HEK293T (cell line): ENCODE data around the gene ZNF717.

ENCODE experiments used
- CTCF ChIA-PET: fragments of 350-600 bp; formaldehyde crosslinking; extraction: SDS; loops from one replicate; lab custom pipeline; 2021; ENCODE audit warnings: antibody characterized with exemption, inconsistent platforms; lab: Yijun Ruan, JAX
- POLR2A ChIA-PET: fragments of 350-600 bp; formaldehyde crosslinking; extraction: SDS; loops from one replicate; lab custom pipeline; 2020; ENCODE audit warnings: antibody characterized with exemption, inconsistent platforms; lab: Yijun Ruan, JAX
- DNase-seq: peaks from one replicate; pipeline ENCODE4 v3.0.0; 2012; ENCODE audit warnings: mixed read lengths; ENCODE audit errors: extremely low spot score
- ARNT ChIP-seq: fragments of 450-650 bp; IDR thresholded peaks from 2 replicates; pipeline ENCODE4 v1.6.1; 2017; ENCODE audit warnings: mild to moderate bottlenecking
- BHLHE40 ChIP-seq: fragments of 450-650 bp; IDR thresholded peaks from 2 replicates; pipeline ENCODE4 v1.6.1; 2016; ENCODE audit warnings: mild to moderate bottlenecking, moderate library complexity, borderline replicate concordance
- CTBP1 ChIP-seq: fragments of 450-650 bp; IDR thresholded peaks from 2 replicates; pipeline ENCODE4 v1.6.1; 2016; ENCODE audit warnings: borderline replicate concordance
- ELF4 ChIP-seq: fragments of 450-650 bp; IDR thresholded peaks from 2 replicates; pipeline ENCODE4 v1.6.1; 2017; ENCODE audit warnings: antibody characterized with exemption
- FOXA1 ChIP-seq: fragments of 450-650 bp; IDR thresholded peaks from 2 replicates; pipeline ENCODE4 v1.6.1; 2016; ENCODE audit warnings: mild to moderate bottlenecking
- FOXK2 ChIP-seq: fragments of 450-650 bp; IDR thresholded peaks from 2 replicates; pipeline ENCODE4 v1.6.1; 2016; ENCODE audit warnings: mild to moderate bottlenecking
- FOXM1 ChIP-seq: fragments of 450-650 bp; IDR thresholded peaks from 2 replicates; pipeline ENCODE4 v1.6.1; 2017; ENCODE audit warnings: mild to moderate bottlenecking, borderline replicate concordance
- HDGF ChIP-seq: fragments of 450-650 bp; IDR thresholded peaks from 2 replicates; pipeline ENCODE4 v1.6.1; 2017; ENCODE audit warnings: antibody characterized with exemption, borderline replicate concordance
- L3MBTL2 ChIP-seq: fragments of 450-650 bp; conservative IDR thresholded peaks from 2 replicates; pipeline ENCODE4 v1.6.1; 2016; ENCODE audit warnings: mild to moderate bottlenecking
- LEF1 ChIP-seq: fragments of 450-650 bp; IDR thresholded peaks from 2 replicates; pipeline ENCODE4 v1.6.1; 2017; ENCODE audit warnings: mild to moderate bottlenecking, borderline replicate concordance
- NFRKB ChIP-seq: fragments of 450-650 bp; IDR thresholded peaks from 2 replicates; pipeline ENCODE4 v1.6.1; 2016; ENCODE audit warnings: mild to moderate bottlenecking, moderate library complexity
- SP1 ChIP-seq: fragments of 450-650 bp; IDR thresholded peaks from 2 replicates; pipeline ENCODE4 v1.6.1; 2017
- SUZ12 ChIP-seq: fragments of 450-650 bp; IDR thresholded peaks from 2 replicates; pipeline ENCODE4 v1.6.1; 2016; ENCODE audit warnings: mild to moderate bottlenecking
- TARDBP ChIP-seq: fragments of 450-650 bp; IDR thresholded peaks from 2 replicates; pipeline ENCODE4 v1.6.1; 2016
- ZNF384 ChIP-seq: fragments of 450-650 bp; IDR thresholded peaks from 2 replicates; pipeline ENCODE4 v1.6.1; 2016
- TF ChIP-seq, protein P1 (sequence below): fragments of 450-650 bp; IDR thresholded peaks from 2 replicates; pipeline ENCODE4 v1.6.1; 2016

Gene ZNF717

DNA sequence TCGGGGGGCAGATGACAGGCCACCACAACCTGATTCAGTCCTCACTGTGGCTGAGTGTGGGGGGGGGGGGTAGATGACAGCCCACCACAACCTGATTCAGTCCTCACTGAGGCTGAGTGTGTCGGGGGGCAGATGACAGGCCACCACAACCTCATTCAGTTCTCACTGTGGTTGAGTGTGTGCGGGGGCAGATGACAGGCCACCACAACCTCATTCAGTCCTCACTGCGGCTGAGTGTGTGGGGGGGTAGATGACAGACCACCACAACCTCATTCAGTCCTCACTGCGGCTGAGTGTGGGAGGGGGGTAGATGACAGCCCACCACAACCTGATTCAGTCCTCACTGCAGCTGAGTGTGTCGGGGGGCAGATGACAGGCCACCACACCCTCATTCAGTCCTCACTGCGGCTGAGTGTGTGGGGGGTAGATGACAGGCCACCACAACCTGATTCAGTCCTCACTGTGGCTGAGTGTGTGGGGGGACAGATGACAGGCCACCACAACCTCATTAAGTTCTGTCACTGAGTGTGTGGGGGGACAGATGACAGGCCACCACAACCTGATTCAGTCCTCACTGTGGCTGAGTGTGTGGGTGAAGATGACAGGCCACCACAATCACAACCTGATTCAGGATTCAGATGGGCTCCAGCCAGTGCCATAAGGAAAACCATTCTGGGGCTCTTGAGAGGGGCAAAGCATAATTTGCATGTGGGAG is 16.9 kb downstream of the ZNF717 start:
- DNase-seq, result no peak
- CTCF ChIA-PET, result no interaction called here
- TF ChIP-seq ELF4 (no peak), FOXA1 (no peak), FOXM1 (no peak), BHLHE40 (no peak)

DNA sequence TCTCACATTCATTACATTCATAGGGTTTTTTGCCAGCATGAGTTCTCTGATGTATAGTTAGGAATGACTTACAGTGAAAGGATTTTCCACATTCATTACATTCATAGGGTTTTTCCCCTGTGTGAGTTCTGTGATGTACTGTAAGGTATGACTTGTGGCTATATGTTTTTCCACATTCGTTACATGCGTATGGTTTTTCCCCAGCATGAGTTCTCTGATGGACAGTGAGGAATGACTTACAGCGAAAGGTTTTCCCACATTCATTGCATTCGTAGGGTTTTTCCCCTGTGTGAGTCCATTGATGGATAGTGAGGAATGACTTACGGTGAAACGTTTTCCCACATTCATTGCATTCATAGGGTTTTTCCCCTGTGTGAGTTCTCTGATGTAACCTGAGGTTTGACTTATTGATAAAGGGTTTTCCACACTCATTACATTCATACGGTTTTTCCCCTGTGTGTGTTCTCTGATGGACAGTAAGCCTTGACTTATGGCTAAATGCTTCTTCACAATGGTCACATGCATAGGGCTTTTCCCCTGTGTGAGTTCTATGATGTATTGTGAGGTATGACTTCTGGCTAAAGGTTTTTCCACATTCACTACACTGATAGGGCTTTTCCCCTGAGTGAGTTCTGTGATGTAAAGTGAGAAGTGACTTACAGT is 47.4 kb downstream of the ZNF717 start:
- no peak for DNase-seq
- no peak for TF ChIP-seq CTBP1
- TF ChIP-seq ELF4, result no peak
- no peak for TF ChIP-seq ARNT
- TF ChIP-seq, protein P1, sequence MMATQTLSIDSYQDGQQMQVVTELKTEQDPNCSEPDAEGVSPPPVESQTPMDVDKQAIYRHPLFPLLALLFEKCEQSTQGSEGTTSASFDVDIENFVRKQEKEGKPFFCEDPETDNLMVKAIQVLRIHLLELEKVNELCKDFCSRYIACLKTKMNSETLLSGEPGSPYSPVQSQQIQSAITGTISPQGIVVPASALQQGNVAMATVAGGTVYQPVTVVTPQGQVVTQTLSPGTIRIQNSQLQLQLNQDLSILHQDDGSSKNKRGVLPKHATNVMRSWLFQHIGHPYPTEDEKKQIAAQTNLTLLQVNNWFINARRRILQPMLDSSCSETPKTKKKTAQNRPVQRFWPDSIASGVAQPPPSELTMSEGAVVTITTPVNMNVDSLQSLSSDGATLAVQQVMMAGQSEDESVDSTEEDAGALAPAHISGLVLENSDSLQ, result no peak
- TF ChIP-seq ZNF384, result no peak
- TF ChIP-seq LEF1, result no peak
- no peak for TF ChIP-seq L3MBTL2
- no peak for TF ChIP-seq FOXA1
- no peak for TF ChIP-seq FOXM1
- TF ChIP-seq TARDBP, result no peak
- no peak for TF ChIP-seq HDGF
- no peak for TF ChIP-seq NFRKB
- no peak for TF ChIP-seq BHLHE40
- TF ChIP-seq FOXK2, result no peak
- CTCF ChIA-PET, result no interaction called here
- POLR2A ChIA-PET, result no interaction called here

More for the DNA sequence above, 16.9 kb downstream of the ZNF717 start:
- POLR2A ChIA-PET, result no interaction called here

DNA sequence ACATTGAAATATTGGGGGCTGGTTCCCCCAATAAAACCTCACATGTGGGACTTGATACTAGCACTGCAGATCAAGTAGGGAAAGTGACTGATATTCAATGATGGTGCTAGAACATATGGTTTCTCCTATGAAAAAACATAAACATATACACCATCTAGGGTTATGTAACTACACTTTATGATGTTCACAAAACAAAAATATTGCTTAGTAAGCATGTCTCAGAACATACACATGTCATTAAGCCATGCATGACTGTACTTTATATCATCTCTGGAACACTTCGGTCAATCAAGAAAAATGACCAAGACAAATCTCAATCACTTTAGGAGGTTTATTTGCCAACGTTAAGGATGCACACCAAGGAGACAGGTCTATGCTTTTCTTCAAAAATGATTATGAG is 57.4 kb downstream of the ZNF717 start:
- DNase-seq, result no peak
- POLR2A ChIA-PET, result no interaction called here
- CTCF ChIA-PET, result no interaction called here
- TF ChIP-seq BHLHE40 (no peak), ZNF384 (no peak), CTBP1 (no peak), SP1 (no peak), FOXM1 (no peak), SUZ12 (no peak), ELF4 (no peak), FOXK2 (no peak), TARDBP (no peak), FOXA1 (no peak), HDGF (no peak), NFRKB (no peak), L3MBTL2 (no peak), LEF1 (no peak), ARNT (no peak)
- TF ChIP-seq, protein P1, result no peak

DNA sequence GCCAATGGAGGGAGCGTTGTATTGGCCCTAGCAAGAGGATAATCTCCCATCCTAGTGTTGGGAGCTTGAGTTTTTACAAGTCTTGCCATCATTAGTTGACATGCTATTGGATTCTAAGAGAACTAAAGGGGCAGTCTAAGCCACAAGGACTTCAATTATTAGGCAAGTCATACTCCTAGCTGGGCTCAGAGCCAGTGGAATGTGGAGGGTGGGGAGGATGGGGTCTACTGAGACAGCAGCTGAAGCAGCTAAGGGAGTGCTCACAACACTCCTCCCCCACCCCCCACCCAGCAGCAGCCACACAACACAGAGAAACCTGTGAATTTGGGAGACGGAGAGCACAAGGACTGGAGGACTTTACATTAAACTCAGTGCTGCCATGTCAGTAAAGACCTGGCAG is 93.3 kb downstream of the ZNF717 start:
- no peak for TF ChIP-seq ELF4
- TF ChIP-seq ARNT, result no peak
- TF ChIP-seq SUZ12, result no peak
- TF ChIP-seq BHLHE40, result no peak
- TF ChIP-seq HDGF, result no peak
- TF ChIP-seq TARDBP, result no peak
- no peak for TF ChIP-seq FOXK2
- TF ChIP-seq, protein P1, result no peak
- TF ChIP-seq LEF1, result no peak
- no peak for TF ChIP-seq L3MBTL2
- TF ChIP-seq CTBP1, result no peak
- TF ChIP-seq NFRKB, result no peak
- TF ChIP-seq ZNF384, result no peak
- no peak for TF ChIP-seq SP1
- no peak for TF ChIP-seq FOXA1
- DNase-seq, result no peak
- CTCF ChIA-PET, result no interaction called here
- POLR2A ChIA-PET, result no interaction called here

DNA sequence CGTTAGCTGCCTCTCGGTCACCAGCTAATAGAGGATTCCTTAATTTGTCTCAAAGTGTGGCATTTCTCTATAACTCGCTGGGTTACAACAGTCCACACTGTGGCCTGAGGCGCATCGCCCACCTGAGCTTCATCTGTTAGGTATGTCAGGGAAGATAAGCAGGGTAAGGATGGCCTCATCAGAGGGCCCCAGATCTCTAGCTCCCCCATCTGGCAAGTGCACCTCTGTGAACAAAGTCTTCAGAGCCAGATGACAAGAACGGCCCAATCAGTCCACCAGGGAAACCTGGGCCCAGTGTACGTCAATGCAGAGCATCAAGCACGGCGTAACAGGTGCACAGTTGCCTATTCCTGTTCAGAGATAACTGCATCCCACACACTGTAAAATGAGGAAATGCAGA is 98.0 kb downstream of the ZNF717 start:
- CTCF ChIA-PET, result no interaction called here

More for the DNA sequence above, 98.0 kb downstream of the ZNF717 start:
- POLR2A ChIA-PET, result no interaction called here
- no peak for TF ChIP-seq BHLHE40
- no peak for TF ChIP-seq CTBP1
- no peak for TF ChIP-seq FOXA1
- TF ChIP-seq, protein P1, result no peak
- TF ChIP-seq ELF4, result no peak
- no peak for TF ChIP-seq L3MBTL2
- no peak for DNase-seq
